Tibial nerve (tissue), 4 donors: ENCODE measurements around the gene CIBAR2.

Experiments used
- CTCF ChIP-seq, 5 experiments: fragments of 200-600 bp in 3 of 5; fragments of 450-650 bp in 2 of 5; sonication (generic) in 3 of 5; IDR thresholded peaks; one replicate each; pipeline ENCODE4 v1.5.1; 2016 to 2019; ENCODE audit warnings: antibody characterized with exemption in 5 of 5, mild to moderate bottlenecking in 3 of 5, moderate library complexity in 2 of 5
- EP300 ChIP-seq, 2 donors: sonication (generic); formaldehyde crosslinking; IDR thresholded peaks; one replicate each; pipeline ENCODE4 v1.6.1; 2017; ENCODE audit warnings: antibody characterized with exemption in 2 of 2, mild to moderate bottlenecking in 1 of 2
- POLR2A ChIP-seq, 2 donors: fragments of 450-650 bp; IDR thresholded peaks; one replicate each; pipeline ENCODE4 v1.6.1; 2017; ENCODE audit warnings: antibody characterized with exemption in 2 of 2, mild to moderate bottlenecking in 2 of 2, moderate library complexity in 2 of 2

GRCh38 chr16:85096921-85097320 lies 15.4 kb downstream of the CIBAR2 start:
- no peak for TF ChIP-seq CTCF (IDR thresholded peaks at IDR 0.05)
- TF ChIP-seq POLR2A (IDR thresholded peaks at IDR 0.05), result no peak
- TF ChIP-seq EP300 (IDR thresholded peaks at IDR 0.05), result no peak
